Measurements from ENCODE around the gene LRRC49. TPM values are rescaled to one million over a fixed set of nuclear protein-coding genes. Genes with fewer than 3 reads are reported as not detected.

Gene LRRC49
- total and polyA plus RNA-seq, 2 of the 4 experiments (the other 2 are of a cell fraction): 8.6 to 16.8 TPM

DNA sequence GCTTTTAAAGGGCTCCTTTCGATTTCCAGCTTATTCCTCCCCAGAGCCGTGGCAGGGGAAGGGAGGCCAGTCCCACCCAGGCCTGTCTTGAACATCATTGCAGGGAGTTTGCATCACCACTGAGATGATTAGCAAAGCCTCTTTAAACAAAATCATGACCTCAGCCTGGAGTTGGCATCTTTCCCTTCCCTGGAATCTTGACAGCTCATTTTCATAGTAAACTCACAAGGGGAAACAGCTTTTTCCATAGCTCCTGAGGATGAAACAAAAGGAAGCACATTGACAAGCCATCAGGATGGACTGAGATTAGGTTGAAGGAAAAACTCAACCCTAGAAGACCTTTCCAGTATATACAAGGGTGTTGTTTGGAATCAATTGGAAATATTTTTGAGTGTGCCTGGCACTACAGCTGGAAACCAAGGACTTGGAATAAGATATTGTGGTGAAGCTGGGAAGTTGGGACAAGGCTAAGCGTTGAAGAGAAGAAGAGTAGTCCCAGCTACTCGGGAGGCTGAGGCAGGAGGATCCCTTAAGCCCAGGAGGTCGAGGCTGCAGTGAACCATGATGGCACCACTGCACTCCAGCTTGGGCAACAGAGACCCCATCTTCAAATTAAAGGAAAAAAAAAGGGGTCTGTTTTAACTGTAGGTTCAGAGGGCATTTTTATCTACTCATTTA lies 35.6 kb upstream of the LRRC49 start (continued):
- TF ChIP-seq, protein P1, sequence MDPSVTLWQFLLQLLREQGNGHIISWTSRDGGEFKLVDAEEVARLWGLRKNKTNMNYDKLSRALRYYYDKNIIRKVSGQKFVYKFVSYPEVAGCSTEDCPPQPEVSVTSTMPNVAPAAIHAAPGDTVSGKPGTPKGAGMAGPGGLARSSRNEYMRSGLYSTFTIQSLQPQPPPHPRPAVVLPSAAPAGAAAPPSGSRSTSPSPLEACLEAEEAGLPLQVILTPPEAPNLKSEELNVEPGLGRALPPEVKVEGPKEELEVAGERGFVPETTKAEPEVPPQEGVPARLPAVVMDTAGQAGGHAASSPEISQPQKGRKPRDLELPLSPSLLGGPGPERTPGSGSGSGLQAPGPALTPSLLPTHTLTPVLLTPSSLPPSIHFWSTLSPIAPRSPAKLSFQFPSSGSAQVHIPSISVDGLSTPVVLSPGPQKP (IDR thresholded peaks at IDR 0.05; ENCODE audit: borderline replicate concordance, low read depth, low read length): no peak
- TF ChIP-seq RAD21 (IDR thresholded peaks at IDR 0.05; ENCODE audit: low read length): peak; percentile 15; the same call in 1 of the 2 replicates

Measured in IMR-90 (cell line).